K562 (cell line): ENCODE measurements around the gene UBA1. TPM values are rescaled to one million over a fixed set of nuclear protein-coding genes. Genes with fewer than 3 reads are reported as not detected.

ENCODE experiments used
- ATAC-seq: fragments of 200-7000 bp; cut with Tn5 transposase; 3 replicates; pipeline ENCODE4 v1.9.1; 2020; ENCODE audit warnings: moderate library complexity
- BruUV-seq: library from RNA; stranded (reverse); fragments of 400-500 nt; replicated peaks from 2 replicates; lab custom pipeline; 2021; lab: Mats Ljungman, UMichigan
- CTCF ChIA-PET: fragments of 300-600 bp; formaldehyde crosslinking; extraction: SDS; loops from one replicate; lab custom pipeline; 2021; ENCODE audit warnings: low intra/inter-chr PET ratio; lab: Yijun Ruan, JAX
- POLR2A ChIA-PET: fragments of 300-600, 350-650 bp; sonication (Branson Sonifier 250); formaldehyde crosslinking; extraction: SDS; loops from one replicate; lab custom pipeline; 2021; ENCODE audit warnings: antibody characterized with exemption, inconsistent platforms; lab: Yijun Ruan, JAX
- DNase-seq, 4 experiments: peaks; one replicate each; pipeline versions ENCODE4 v3.0.0 to v3.0.0-alpha.2; 2011 to 2018; ENCODE audit warnings: low spot score in 3 of 4, mixed read lengths in 3 of 4; ENCODE audit errors: extremely low read depth in 1 of 4
- FAIRE-seq: peaks from 2 replicates; lab custom pipeline; 2011; peaks lifted over from hg19 to GRCh38; lab: Jason Lieb, UNC
- H2AFZ ChIP-seq: 2 replicates; pipeline ENCODE4 v1.6.0; 2011; ENCODE audit warnings: low read depth, low read length, control low read depth, inconsistent platforms
- H3K27ac ChIP-seq: fragments of 200-600 bp; 3 replicates; pipeline ENCODE4 v1.8.0; 2011; ENCODE audit warnings: low read depth, mild to moderate bottlenecking, control low read depth, inconsistent platforms, low read length, moderate library complexity, mixed read lengths; ENCODE audit errors: extremely low read depth
- H3K27me3 ChIP-seq, 2 experiments: fragments of 300-600 bp in 1 of 2; 2 replicates in 1 of 2; 3 replicates in 1 of 2; pipeline versions ENCODE4 v1.6.0 to v1.8.0; 2011; ENCODE audit warnings: inconsistent platforms in 2 of 2, low read length in 2 of 2, mild to moderate bottlenecking in 1 of 2, mixed read lengths in 1 of 2, moderate library complexity in 1 of 2; ENCODE audit not compliant: control insufficient read depth in 2 of 2, insufficient read depth in 2 of 2
- H3K36me3 ChIP-seq: fragments of 300-600 bp; 3 replicates; pipeline ENCODE4 v1.8.0; 2011; ENCODE audit warnings: mild to moderate bottlenecking, low read length, inconsistent platforms; ENCODE audit not compliant: control insufficient read depth, insufficient read depth
- H3K4me1 ChIP-seq, 2 experiments: fragments of 200-600 bp in 1 of 2; replicated peaks in 1 of 2; 2 replicates in 1 of 2; 3 replicates in 1 of 2; pipeline versions ENCODE4 v1.5.1 to v1.8.0; 2011; ENCODE audit warnings: inconsistent platforms in 2 of 2, low read length in 2 of 2, mild to moderate bottlenecking in 1 of 2, mixed read lengths in 1 of 2, moderate library complexity in 1 of 2; ENCODE audit not compliant: control insufficient read depth in 2 of 2, insufficient read depth in 2 of 2
- H3K4me2 ChIP-seq: 2 replicates; pipeline ENCODE4 v1.6.1; 2011; ENCODE audit warnings: low read length, control low read depth, inconsistent platforms, mixed read lengths; ENCODE audit not compliant: insufficient read depth
- H3K4me3 ChIP-seq: fragments of 200-600 bp; sonication (generic), shearing (Covaris generic); 2 replicates; pipeline ENCODE4 v1.5.1; 2016; ENCODE audit warnings: control low read depth, inconsistent platforms
- H3K79me2 ChIP-seq: fragments of 200-600 bp; 3 replicates; pipeline ENCODE4 v1.8.0; 2011; ENCODE audit warnings: low read length, inconsistent platforms; ENCODE audit not compliant: control insufficient read depth, insufficient read depth
- H3K9ac ChIP-seq, 2 experiments: 2 replicates each; pipeline versions ENCODE4 v1.6.0 to v1.6.1; 2011; ENCODE audit warnings: low read depth in 2 of 2, low read length in 2 of 2, control low read depth in 1 of 2, inconsistent platforms in 1 of 2, mild to moderate bottlenecking in 1 of 2, mixed read lengths in 1 of 2; ENCODE audit not compliant: insufficient read depth in 1 of 2
- H3K9me1 ChIP-seq: one replicate; pipeline ENCODE4 v1.6.0; 2011; ENCODE audit warnings: inconsistent platforms, mild to moderate bottlenecking, low read length, moderate library complexity; ENCODE audit not compliant: control insufficient read depth, insufficient read depth
- H3K9me3 ChIP-seq: replicated peaks from 2 replicates; pipeline ENCODE4 v1.5.1; 2011; ENCODE audit warnings: low read depth, low read length, inconsistent platforms; ENCODE audit not compliant: control insufficient read depth, insufficient read depth
- H4K20me1 ChIP-seq: replicated peaks from 2 replicates; pipeline ENCODE4 v1.6.1; 2011; ENCODE audit warnings: low read length, inconsistent platforms, mixed read lengths; ENCODE audit not compliant: control insufficient read depth, insufficient read depth
- ESRRA ChIP-seq: fragments of 450-650 bp; IDR thresholded peaks from 2 replicates; pipeline ENCODE4 v1.6.1; 2014; ENCODE audit warnings: low read depth, mild to moderate bottlenecking, moderate library complexity, borderline replicate concordance
- HSF4 ChIP-seq: fragments of 250-450 bp; sonication (Bioruptor Pico); IDR thresholded peaks from 2 replicates; pipeline ENCODE4 v2.1.2; 2022; ENCODE audit warnings: mild to moderate bottlenecking, moderate library complexity, borderline replicate concordance
- JUN ChIP-seq, 2 experiments: sonication (generic) in 1 of 2; formaldehyde crosslinking in 1 of 2; IDR thresholded peaks; 2 replicates each; pipeline versions ENCODE4 v1.6.1 to v1.8.0; 2012 to 2022; ENCODE audit warnings: borderline replicate concordance in 2 of 2, mild to moderate bottlenecking in 2 of 2, improper control_type of control experiment in 1 of 2, low read depth in 1 of 2, low read length in 1 of 2, missing genetic modification reagents in 1 of 2
- POLR3G ChIP-seq: IDR thresholded peaks from 2 replicates; pipeline ENCODE4 v1.6.1; 2011; ENCODE audit not compliant: insufficient read length, insufficient replicate concordance; ENCODE audit errors: extremely low read depth
- RFX1 ChIP-seq: fragments of 450-650 bp; IDR thresholded peaks from 2 replicates; pipeline ENCODE4 v1.6.1; 2016; ENCODE audit warnings: mild to moderate bottlenecking, moderate library complexity
- ZNF740 ChIP-seq, 3 experiments: fragments of 200-800 bp in 1 of 3; sonication (Bioruptor generic) in 1 of 3; sonication (generic) in 1 of 3; formaldehyde crosslinking in 1 of 3; IDR thresholded peaks; 2 replicates each; pipeline versions ENCODE4 v1.6.1 to v1.8.0; 2016 to 2022; ENCODE audit warnings: mild to moderate bottlenecking in 2 of 3, missing compliant biosample characterization in 2 of 3, missing genetic modification characterization in 2 of 3, missing genetic modification reagents in 1 of 3
- WGBS: fragments of 100-300 bp; shearing (Covaris generic); methylation state at CpG from one replicate; pipeline ENCODE4 v1.1.6; 2016; ENCODE audit warnings: low coverage, mixed read lengths; ENCODE audit not compliant: insufficient coverage; ENCODE audit errors: missing lambda C conversion rate; 5-methylcytosine and 5-hydroxymethylcytosine counted together
- in situ Hi-C: fragments of 300-500 bp; cut with MboI; formaldehyde crosslinking; loops from 4 replicates; pipeline ENCODE4 v1.15.0; 2018; ENCODE audit warnings: inconsistent platforms, mixed read lengths
- intact Hi-C: fragments of 100-400 bp; cut with micrococcal nuclease; formaldehyde crosslinking; loops from 2 replicates; pipeline ENCODE4 v1.14.2; 2022
- polyA plus RNA-seq, 8 experiments: library from polyadenylated mRNA; depleted of rRNA in 4 of 8; stranded (reverse) in 5 of 8; unstranded in 3 of 8; fragments of >200 nt; fragmentation: Nextera tagmentation in 2 of 8; fragmentation: Illumina TruSeq in 1 of 8; extraction: Ambion mirVana in 2 of 8; extraction: Trizol in 1 of 8; gene quantifications; 2 replicates each; pipeline versions ENCODE4 v1.2.1 to v1.2.3, GENCODE V29; 2011 to 2014; ENCODE audit warnings: inconsistent platforms in 1 of 8, missing spikeins in 1 of 8
- total RNA-seq, 7 experiments: library from RNA; depleted of rRNA in 6 of 7; stranded (reverse); fragments of >200 nt in 6 of 7; fragmentation: Illumina TruSeq in 2 of 7; extraction: Trizol in 2 of 7; gene quantifications; 2 replicates each; pipeline versions ENCODE4 v1.2.1 to v1.2.3, GENCODE V29; 2011 to 2021; ENCODE audit warnings: low replicate concordance in 1 of 7
- TF ChIP-seq, protein P1 (sequence below): fragments of 450-650 bp; IDR thresholded peaks from 2 replicates; pipeline ENCODE4 v1.6.1; 2016; ENCODE audit warnings: borderline replicate concordance

Gene UBA1
- total and polyA plus RNA-seq, 9 of the 15 experiments (the other 6 are each of a cell fraction or from before 2014, with no cell fraction given), result 32.0 to 174 (median 93.6) TPM

GRCh38 chrX:47222751-47223350 is 29.2 kb downstream of the UBA1 start:
- no peak overlapping the region for H3K4me3 ChIP-seq
- intact Hi-C loops (no loop called here), in situ Hi-C loops (no loop called here)
- no peak overlapping the region for H3K27ac ChIP-seq
- no TSS peak for BruUV-seq
- FAIRE-seq, result no peak
- H3K27me3 ChIP-seq, result no peaks in the 10 kb centered on the region
- no peak overlapping the region for H3K4me2 ChIP-seq
- DNase-seq, result peak in 3 of 4 experiments; percentile 10 to 49 (median 48)
- H3K9me1 ChIP-seq, result peaks cover 7% of the 10 kb centered on the region
- ChIA-PET CTCF (no interaction called here), POLR2A (interaction anchor here (2.1 kb wide), 1 partner anchor 10 kb away, joined by 10 read pairs; the partner anchor contains the start of gene USP11)
- H3K9me3 ChIP-seq, result no peaks in the 10 kb centered on the region
- peaks cover 12 to 24% of the 10 kb centered on the region in 2 experiments; a peak in 4 of 5 replicates for H3K4me1 ChIP-seq
- no peak for TF ChIP-seq HSF4 (CRISPR knock-in tag)
- TF ChIP-seq JUN (IDR thresholded peaks at IDR 0.05; ENCODE audit: borderline replicate concordance, low read depth, low read length), result no peak
- TF ChIP-seq JUN (CRISPR knock-in tag; IDR thresholded peaks at IDR 0.05; ENCODE audit: borderline replicate concordance), result no peak
- no peak for TF ChIP-seq ESRRA
- TF ChIP-seq, protein P1, sequence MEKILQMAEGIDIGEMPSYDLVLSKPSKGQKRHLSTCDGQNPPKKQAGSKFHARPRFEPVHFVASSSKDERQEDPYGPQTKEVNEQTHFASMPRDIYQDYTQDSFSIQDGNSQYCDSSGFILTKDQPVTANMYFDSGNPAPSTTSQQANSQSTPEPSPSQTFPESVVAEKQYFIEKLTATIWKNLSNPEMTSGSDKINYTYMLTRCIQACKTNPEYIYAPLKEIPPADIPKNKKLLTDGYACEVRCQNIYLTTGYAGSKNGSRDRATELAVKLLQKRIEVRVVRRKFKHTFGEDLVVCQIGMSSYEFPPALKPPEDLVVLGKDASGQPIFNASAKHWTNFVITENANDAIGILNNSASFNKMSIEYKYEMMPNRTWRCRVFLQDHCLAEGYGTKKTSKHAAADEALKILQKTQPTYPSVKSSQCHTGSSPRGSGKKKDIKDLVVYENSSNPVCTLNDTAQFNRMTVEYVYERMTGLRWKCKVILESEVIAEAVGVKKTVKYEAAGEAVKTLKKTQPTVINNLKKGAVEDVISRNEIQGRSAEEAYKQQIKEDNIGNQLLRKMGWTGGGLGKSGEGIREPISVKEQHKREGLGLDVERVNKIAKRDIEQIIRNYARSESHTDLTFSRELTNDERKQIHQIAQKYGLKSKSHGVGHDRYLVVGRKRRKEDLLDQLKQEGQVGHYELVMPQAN, result no peak
- no peak for TF ChIP-seq POLR3G
- no peak for TF ChIP-seq ZNF740 (CRISPR knock-in tag; IDR thresholded peaks at IDR 0.05)
- TF ChIP-seq ZNF740 (tag; IDR thresholded peaks at IDR 0.05), result 0 out of 4 replicates have a peak, but pooled peaks of 1 of the 2 experiments have one; percentile 48
- TF ChIP-seq RFX1, result peak; percentile 79
- WGBS, result 90% methylated on average over 6 of the region's 10 CpGs
- peaks cover 33% of the 10 kb centered on the region for H4K20me1 ChIP-seq
- peaks cover 46% of the 10 kb centered on the region for H3K79me2 ChIP-seq
- no peak for ATAC-seq
- H3K9ac ChIP-seq, result no peak overlapping the region
- peaks cover 75% of the 10 kb centered on the region; the same call in 2 of the 3 replicates for H3K36me3 ChIP-seq
- H2AFZ ChIP-seq, result no peak overlapping the region
